GF-D8 (cell line): ENCODE data around the gene ESRRA.

ENCODE experiments used
- DNase-seq: peaks from one replicate; lab custom pipeline; 2025; lab: John Stamatoyannopoulos, UW

ESRRA gene

DNA sequence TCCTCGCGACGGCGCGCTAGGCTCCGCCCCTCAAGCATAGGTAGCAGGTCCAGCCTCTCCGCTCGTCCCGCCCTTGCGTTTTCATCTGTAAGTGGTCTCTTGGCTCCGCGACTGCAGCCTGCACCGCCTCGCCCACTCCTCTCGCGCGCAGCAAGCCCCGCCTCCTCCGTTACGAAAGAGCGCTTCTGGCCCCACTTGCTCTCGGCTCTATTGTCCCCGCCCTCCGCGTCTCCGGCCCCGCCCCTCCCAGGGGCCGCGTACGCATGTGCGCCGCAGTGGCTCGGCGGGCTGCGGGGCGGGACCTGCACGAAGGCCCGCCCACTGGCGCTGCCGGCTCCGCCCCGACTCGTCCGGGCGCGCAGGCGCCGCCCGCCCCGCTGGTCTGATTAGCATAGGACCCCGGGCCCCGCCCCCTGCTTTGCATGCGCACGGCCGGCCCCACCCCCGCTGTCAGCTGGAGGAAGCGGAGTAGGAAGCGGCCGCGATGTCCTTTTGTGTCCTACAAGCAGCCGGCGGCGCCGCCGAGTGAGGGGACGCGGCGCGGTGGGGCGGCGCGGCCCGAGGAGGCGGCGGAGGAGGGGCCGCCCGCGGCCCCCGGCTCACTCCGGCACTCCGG lies at the start of gene ESRRA:
Gene ESRRA, plus strand, starts transcription at position 450 of the 616 bp plus-strand sequence. CDS start 1,656 bp downstream, outside the sequence.
- peak; percentile 98 for DNase-seq

DNA sequence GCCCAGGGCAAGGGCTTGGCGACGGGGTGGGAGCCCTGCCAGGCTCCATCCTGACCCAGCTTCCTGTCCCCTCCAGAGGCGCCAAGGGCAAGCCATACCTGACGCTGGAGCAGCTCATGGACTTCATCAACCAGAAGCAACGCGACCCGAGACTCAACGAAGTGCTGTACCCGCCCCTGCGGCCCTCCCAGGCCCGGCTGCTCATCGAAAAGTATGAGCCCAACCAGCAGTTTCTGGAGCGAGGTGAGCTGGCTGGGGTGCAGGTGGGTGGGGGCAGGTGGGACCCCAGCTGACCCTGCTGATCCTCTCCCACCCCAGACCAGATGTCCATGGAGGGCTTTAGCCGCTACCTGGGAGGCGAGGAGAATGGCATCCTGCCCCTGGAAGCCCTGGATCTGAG lies 49.0 kb upstream of the ESRRA start:
- no peak for DNase-seq

GRCh38 chr11:64258356-64258755 lies 47.0 kb upstream of the ESRRA start:
- no peak for DNase-seq

- DNase-seq, result no peak
These were observed 46.3 kb upstream of the ESRRA start for GRCh38 chr11:64258946-64259532.

- no peak for DNase-seq
These were observed 45.7 kb upstream of the ESRRA start for GRCh38 chr11:64259533-64260067.

DNA sequence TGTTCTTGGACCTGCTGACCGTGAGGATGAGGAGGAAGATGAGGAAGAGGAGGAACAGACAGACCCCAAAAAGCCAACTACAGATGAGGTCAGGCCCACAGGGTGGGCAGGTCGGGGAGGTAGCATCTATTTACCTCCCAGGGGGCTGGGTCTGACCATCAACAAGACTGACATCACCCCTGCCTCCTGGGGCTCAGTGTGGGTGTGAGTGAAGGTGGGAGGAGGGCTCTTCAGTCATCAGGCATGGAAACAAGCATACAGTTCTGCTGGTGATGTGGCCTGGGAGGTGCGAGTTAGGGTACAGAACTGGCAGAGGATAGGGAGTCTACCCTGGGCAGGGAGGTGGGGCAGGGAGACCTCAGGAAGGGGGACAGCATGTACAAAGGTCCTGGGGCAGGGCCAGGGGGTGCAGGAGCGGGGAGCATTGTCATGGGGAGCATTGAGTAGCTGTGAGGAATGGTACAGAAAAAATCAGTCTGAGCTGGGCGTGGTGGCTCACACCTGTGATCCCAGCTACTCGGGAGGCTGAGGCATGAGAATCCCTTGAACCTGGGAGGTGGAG lies 45.1 kb upstream of the ESRRA start:
- DNase-seq, result no peak

DNA sequence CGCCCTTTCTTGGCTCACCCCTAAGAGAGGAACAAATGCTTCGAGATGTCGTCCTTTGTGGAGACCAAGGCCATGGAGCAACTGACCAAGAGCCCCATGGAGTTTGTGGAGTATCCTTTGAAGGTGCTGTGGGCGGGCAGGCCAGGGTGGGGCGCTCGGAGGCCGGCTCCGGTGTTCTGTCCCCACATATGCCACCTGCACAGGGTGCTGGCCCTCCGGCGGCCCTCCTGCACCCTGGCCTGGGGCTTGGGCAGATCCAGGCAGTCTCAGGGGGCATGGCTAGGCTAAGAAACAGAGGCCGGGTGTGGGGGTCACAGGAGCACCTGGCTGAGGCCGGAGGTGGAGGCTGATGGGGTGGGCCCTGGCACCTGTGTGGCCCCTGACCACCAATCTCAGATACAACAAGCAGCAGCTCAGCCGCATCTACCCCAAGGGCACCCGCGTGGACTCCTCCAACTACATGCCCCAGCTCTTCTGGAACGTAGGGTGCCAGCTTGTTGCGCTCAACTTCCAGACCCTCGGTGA lies 43.7 kb upstream of the ESRRA start:
- no peak for DNase-seq

DNA sequence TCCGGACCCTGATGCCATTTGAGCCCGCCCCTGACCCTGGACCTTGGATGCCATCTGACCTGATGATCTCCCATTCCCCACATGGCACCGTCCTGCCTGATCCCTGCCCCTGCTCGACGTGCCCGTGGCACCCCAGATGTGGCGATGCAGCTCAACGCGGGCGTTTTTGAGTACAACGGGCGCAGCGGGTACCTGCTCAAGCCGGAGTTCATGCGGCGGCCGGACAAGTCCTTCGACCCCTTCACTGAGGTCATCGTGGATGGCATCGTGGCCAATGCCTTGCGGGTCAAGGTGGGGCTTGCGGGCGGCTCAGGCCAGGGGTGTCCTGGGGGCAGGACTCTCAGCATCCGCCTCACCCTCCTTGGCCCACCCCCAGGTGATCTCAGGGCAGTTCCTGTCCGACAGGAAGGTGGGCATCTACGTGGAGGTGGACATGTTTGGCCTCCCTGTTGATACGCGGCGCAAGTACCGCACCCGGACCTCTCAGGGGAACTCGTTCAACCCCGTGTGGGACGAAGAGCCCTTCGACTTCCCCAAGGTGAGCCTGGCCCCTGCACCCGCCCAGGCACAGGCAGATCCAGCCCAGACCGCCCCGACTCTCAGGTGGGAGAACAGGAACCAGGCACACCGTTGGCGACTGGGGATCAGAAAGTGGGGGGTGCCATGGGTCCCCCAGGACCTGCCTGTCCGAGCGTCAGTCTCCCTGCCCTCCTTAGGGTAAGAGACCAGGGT lies 42.9 kb upstream of the ESRRA start:
- DNase-seq, result no peak

DNA sequence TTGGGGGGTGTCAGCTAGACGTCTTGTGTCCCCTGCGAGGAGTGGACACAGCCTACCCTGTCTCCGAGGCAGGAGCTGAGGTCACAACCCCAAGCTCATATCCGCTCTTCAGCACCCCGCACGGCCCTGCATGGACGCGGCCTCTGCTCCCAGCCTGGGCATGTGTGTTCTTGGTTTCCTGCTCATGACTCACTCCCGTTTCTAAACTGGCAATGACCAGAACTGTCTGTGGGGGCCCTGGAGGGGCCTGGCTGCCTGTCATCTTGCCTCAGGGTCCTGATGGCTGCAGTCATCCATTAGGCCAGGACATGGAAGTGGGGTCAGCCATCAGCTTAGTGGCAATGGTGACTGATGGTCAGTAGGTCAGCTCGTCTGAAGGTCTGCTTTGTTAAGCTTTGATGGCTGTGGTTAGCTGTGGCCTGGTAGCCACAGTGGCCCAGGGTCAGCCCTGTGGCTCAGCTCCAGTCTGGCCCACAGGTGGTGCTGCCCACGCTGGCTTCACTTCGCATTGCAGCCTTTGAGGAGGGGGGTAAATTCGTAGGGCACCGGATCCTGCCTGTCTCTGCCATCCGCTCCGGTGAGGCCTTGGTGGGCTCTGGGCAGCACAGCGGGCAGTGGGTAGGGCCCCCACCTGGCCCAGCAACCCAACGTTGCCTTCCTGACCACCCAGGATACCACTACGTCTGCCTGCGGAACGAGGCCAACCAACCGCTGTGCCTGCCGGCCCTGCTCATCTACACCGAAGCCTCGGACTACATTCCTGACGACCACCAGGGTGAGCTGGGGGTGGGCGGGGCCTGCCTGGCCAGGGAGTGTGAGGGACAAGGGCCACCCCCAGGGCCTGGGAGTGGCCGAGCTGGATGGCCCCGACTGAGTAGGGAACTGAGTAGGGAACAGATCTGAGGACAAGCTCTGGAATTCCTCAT lies 42.0 kb upstream of the ESRRA start:
- DNase-seq, result no peak

GRCh38 chr11:64263947-64264317 lies 41.4 kb upstream of the ESRRA start:
- DNase-seq, result no peak

DNA sequence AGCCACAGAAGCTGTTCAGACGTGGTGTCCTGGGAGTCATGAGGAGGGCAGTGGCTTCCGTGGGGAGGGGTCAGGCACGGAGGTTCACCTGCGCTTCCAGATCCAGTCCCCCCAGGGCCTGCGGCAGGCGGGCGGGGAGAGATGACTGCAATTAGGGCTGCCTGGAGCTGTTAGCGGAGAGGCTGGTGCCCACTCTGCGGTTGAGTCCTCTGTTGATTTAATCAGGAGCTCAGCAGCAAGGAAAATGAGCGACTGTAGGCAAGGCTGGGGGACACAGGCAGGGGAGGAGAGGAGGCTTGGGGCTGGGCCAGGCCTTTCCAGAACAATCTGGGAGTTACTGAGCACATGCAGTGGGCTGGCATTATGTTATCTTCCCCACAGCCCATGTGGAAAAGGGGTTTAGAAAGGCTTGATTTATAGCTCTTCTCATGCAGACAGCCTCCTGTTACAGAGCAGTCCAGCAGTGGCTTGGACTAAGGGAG lies 40.9 kb upstream of the ESRRA start:
- no peak for DNase-seq

DNA sequence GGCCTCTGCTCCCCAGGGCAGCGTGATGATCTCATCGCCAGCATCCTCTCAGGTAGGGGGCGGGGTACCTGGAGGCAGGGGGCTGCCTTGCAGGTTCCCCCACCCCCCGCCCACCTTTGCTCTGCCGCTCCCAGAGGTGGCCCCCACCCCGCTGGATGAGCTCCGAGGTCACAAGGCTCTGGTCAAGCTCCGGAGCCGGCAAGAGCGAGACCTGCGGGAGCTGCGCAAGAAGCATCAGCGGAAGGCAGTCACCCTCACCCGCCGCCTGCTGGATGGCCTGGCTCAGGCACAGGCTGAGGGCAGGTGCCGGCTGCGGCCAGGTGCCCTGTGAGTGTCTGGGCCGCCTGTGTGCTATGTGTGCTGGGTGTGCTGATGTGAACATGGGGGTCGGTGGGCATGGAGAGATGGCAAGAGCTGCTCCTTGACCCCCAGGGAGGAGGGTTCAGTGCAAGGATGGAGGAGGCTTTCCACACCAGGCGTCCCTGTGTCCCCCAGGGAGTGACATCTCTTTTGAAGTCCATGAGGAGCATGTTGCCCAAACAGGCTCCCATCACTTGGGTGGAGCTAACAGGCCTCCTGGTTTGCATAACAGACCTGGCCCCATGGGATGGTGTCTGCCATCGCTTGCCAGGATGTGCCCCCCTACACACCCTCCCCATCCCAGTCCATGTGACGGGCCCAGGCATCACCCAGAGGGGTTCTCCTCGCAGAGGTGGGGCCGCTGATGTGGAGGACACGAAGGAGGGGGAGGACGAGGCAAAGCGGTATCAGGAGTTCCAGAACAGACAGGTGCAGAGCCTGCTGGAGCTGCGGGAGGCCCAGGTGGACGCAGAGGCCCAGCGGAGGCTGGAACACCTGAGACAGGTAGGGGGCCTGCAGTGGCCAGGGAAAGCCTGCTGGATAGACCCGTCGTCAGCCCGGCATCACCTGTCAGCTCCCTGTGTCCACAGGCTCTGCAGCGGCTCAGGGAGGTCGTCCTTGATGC lies 39.9 kb upstream of the ESRRA start:
- no peak for DNase-seq

GRCh38 chr11:64266339-64266738 lies 39.0 kb upstream of the ESRRA start:
- no peak for DNase-seq

- DNase-seq, result no peak
These were observed 37.9 kb upstream of the ESRRA start for GRCh38 chr11:64267207-64267945.

- DNase-seq, result peak; percentile 53
These were observed 37.1 kb upstream of the ESRRA start for GRCh38 chr11:64268025-64268892.

DNA sequence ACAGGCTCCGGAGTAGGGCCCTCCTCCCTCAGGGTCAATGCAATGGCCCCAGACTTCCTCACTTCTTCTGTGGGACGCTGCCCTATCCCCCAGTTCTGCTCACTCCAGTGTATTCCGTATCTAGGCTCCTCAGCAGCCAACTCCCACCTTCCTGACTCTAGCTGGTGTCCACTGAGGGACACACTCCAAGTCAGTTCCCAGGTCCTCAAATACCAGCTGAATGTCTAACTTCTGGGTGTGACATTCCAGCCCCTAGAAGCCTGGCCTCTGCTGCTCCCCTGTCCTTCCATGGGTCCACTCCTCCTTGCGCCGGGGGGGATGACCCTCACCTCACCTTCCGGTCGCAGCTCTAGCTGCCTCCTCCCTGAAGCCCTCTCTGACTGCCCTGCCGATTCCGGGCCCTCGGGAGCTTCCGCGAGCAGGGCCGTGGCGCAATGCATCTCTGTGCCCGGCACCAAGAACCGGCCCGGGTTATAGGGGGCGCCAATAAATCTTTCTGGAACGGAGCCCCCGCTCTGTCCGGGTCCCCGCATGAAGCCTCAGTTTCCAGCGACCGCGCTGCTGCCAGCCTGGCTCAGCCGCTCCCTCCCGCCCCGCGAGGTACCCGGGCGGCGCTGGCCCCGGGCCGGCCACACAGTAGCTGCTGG lies 36.3 kb upstream of the ESRRA start:
- DNase-seq, result peak; percentile 58

GRCh38 chr11:64269540-64270220 lies 35.6 kb upstream of the ESRRA start:
- peak; percentile 97 for DNase-seq
